K562 (cell line): ENCODE measurements around the gene ANKRD33. TPM values are rescaled to one million over a fixed set of nuclear protein-coding genes. Genes with fewer than 3 reads are reported as not detected.
A peak's percentile ranks its signal among the peaks of the same experiment; 100 is the strongest.

Experiments used
- ATAC-seq: fragments of 200-7000 bp; cut with Tn5 transposase; 3 replicates; pipeline ENCODE4 v1.9.1; 2020; ENCODE audit warnings: moderate library complexity
- BruUV-seq: library from RNA; stranded (reverse); fragments of 400-500 nt; replicated peaks from 2 replicates; lab custom pipeline; 2021; lab: Mats Ljungman, UMichigan
- CTCF ChIA-PET: fragments of 300-600 bp; formaldehyde crosslinking; extraction: SDS; loops from one replicate; lab custom pipeline; 2021; ENCODE audit warnings: low intra/inter-chr PET ratio; lab: Yijun Ruan, JAX
- POLR2A ChIA-PET: fragments of 300-600, 350-650 bp; sonication (Branson Sonifier 250); formaldehyde crosslinking; extraction: SDS; loops from one replicate; lab custom pipeline; 2021; ENCODE audit warnings: antibody characterized with exemption, inconsistent platforms; lab: Yijun Ruan, JAX
- DNase-seq, 4 experiments: peaks; one replicate each; pipeline versions ENCODE4 v3.0.0 to v3.0.0-alpha.2; 2011 to 2018; ENCODE audit warnings: low spot score in 3 of 4, mixed read lengths in 3 of 4; ENCODE audit errors: extremely low read depth in 1 of 4
- FAIRE-seq: peaks from 2 replicates; lab custom pipeline; 2011; peaks lifted over from hg19 to GRCh38; lab: Jason Lieb, UNC
- H2AFZ ChIP-seq: 2 replicates; pipeline ENCODE4 v1.6.0; 2011; ENCODE audit warnings: low read depth, low read length, control low read depth, inconsistent platforms
- H3K27ac ChIP-seq: fragments of 200-600 bp; 3 replicates; pipeline ENCODE4 v1.8.0; 2011; ENCODE audit warnings: low read depth, mild to moderate bottlenecking, control low read depth, inconsistent platforms, low read length, moderate library complexity, mixed read lengths; ENCODE audit errors: extremely low read depth
- H3K27me3 ChIP-seq, 2 experiments: fragments of 300-600 bp in 1 of 2; 2 replicates in 1 of 2; 3 replicates in 1 of 2; pipeline versions ENCODE4 v1.6.0 to v1.8.0; 2011; ENCODE audit warnings: inconsistent platforms in 2 of 2, low read length in 2 of 2, mild to moderate bottlenecking in 1 of 2, mixed read lengths in 1 of 2, moderate library complexity in 1 of 2; ENCODE audit not compliant: control insufficient read depth in 2 of 2, insufficient read depth in 2 of 2
- H3K36me3 ChIP-seq: fragments of 300-600 bp; 3 replicates; pipeline ENCODE4 v1.8.0; 2011; ENCODE audit warnings: mild to moderate bottlenecking, low read length, inconsistent platforms; ENCODE audit not compliant: control insufficient read depth, insufficient read depth
- H3K4me1 ChIP-seq, 2 experiments: fragments of 200-600 bp in 1 of 2; replicated peaks in 1 of 2; 2 replicates in 1 of 2; 3 replicates in 1 of 2; pipeline versions ENCODE4 v1.5.1 to v1.8.0; 2011; ENCODE audit warnings: inconsistent platforms in 2 of 2, low read length in 2 of 2, mild to moderate bottlenecking in 1 of 2, mixed read lengths in 1 of 2, moderate library complexity in 1 of 2; ENCODE audit not compliant: control insufficient read depth in 2 of 2, insufficient read depth in 2 of 2
- H3K4me2 ChIP-seq: 2 replicates; pipeline ENCODE4 v1.6.1; 2011; ENCODE audit warnings: low read length, control low read depth, inconsistent platforms, mixed read lengths; ENCODE audit not compliant: insufficient read depth
- H3K4me3 ChIP-seq: fragments of 200-600 bp; sonication (generic), shearing (Covaris generic); 2 replicates; pipeline ENCODE4 v1.5.1; 2016; ENCODE audit warnings: control low read depth, inconsistent platforms
- H3K79me2 ChIP-seq: fragments of 200-600 bp; 3 replicates; pipeline ENCODE4 v1.8.0; 2011; ENCODE audit warnings: low read length, inconsistent platforms; ENCODE audit not compliant: control insufficient read depth, insufficient read depth
- H3K9ac ChIP-seq, 2 experiments: 2 replicates each; pipeline versions ENCODE4 v1.6.0 to v1.6.1; 2011; ENCODE audit warnings: low read depth in 2 of 2, low read length in 2 of 2, control low read depth in 1 of 2, inconsistent platforms in 1 of 2, mild to moderate bottlenecking in 1 of 2, mixed read lengths in 1 of 2; ENCODE audit not compliant: insufficient read depth in 1 of 2
- H3K9me1 ChIP-seq: one replicate; pipeline ENCODE4 v1.6.0; 2011; ENCODE audit warnings: inconsistent platforms, mild to moderate bottlenecking, low read length, moderate library complexity; ENCODE audit not compliant: control insufficient read depth, insufficient read depth
- H3K9me3 ChIP-seq: replicated peaks from 2 replicates; pipeline ENCODE4 v1.5.1; 2011; ENCODE audit warnings: low read depth, low read length, inconsistent platforms; ENCODE audit not compliant: control insufficient read depth, insufficient read depth
- H4K20me1 ChIP-seq: replicated peaks from 2 replicates; pipeline ENCODE4 v1.6.1; 2011; ENCODE audit warnings: low read length, inconsistent platforms, mixed read lengths; ENCODE audit not compliant: control insufficient read depth, insufficient read depth
- ATF7 ChIP-seq: fragments of 450-650 bp; IDR thresholded peaks from 2 replicates; pipeline ENCODE4 v1.7.1; 2014; ENCODE audit warnings: mild to moderate bottlenecking, moderate library complexity
- DEAF1 ChIP-seq: fragments of 450-650 bp; formaldehyde crosslinking; IDR thresholded peaks from 2 replicates; pipeline ENCODE4 v1.4.0; 2020; ENCODE audit warnings: mild to moderate bottlenecking, moderate library complexity
- FOXP4 ChIP-seq: sonication (generic); formaldehyde crosslinking; IDR thresholded peaks from 2 replicates; pipeline ENCODE4 v1.8.0; 2022; ENCODE audit warnings: mild to moderate bottlenecking, missing genetic modification reagents, borderline replicate concordance
- MIER1 ChIP-seq: fragments of 450-650 bp; IDR thresholded peaks from 2 replicates; pipeline ENCODE4 v1.6.1; 2016; ENCODE audit warnings: antibody characterized with exemption, mild to moderate bottlenecking, low read depth
- NBN ChIP-seq: fragments of 450-650 bp; IDR thresholded peaks from 2 replicates; pipeline ENCODE4 v1.6.1; 2016; ENCODE audit warnings: low read depth, mild to moderate bottlenecking
- PTBP1 ChIP-seq: fragments of 200-400 bp; formaldehyde crosslinking; IDR thresholded peaks from 2 replicates; pipeline ENCODE4 v1.6.1; 2017; ENCODE audit warnings: low read depth, low read length
- SETDB1 ChIP-seq: IDR thresholded peaks from one replicate; pipeline ENCODE4 v1.6.1; 2012; ENCODE audit warnings: low read length, control low read depth, inconsistent platforms
- SMARCA5 ChIP-seq: fragments of 450-650 bp; IDR thresholded peaks from 2 replicates; pipeline ENCODE4 v1.6.1; 2016
- SUPT5H ChIP-seq: fragments of 450-650 bp; IDR thresholded peaks from 2 replicates; pipeline ENCODE4 v1.6.1; 2016
- YY1 ChIP-seq, 3 experiments: IDR thresholded peaks; 2 replicates each; pipeline ENCODE4 v1.6.1; 2011; ENCODE audit warnings: low read length in 2 of 3, mild to moderate bottlenecking in 2 of 3, moderate library complexity in 2 of 3, borderline replicate concordance in 1 of 3, control low read depth in 1 of 3, low read depth in 1 of 3; ENCODE audit not compliant: insufficient read depth in 3 of 3, insufficient replicate concordance in 2 of 3, control insufficient read depth in 1 of 3, insufficient read length in 1 of 3; ENCODE audit errors: extremely low read depth in 1 of 3
- ZBTB8A ChIP-seq: fragments of 450-650 bp; IDR thresholded peaks from 2 replicates; pipeline ENCODE4 v1.6.1; 2018; ENCODE audit warnings: mild to moderate bottlenecking, moderate library complexity; ENCODE audit not compliant: partially characterized antibody
- ZNF175 ChIP-seq: fragments of 200-800 bp; sonication (Bioruptor generic); IDR thresholded peaks from 2 replicates; pipeline ENCODE4 v1.6.1; 2016; ENCODE audit warnings: low read depth, mild to moderate bottlenecking, missing genetic modification characterization, missing compliant biosample characterization
- ZNF512 ChIP-seq: IDR thresholded peaks from 2 replicates; pipeline ENCODE4 v1.6.1; 2016; ENCODE audit warnings: missing genetic modification characterization, missing compliant biosample characterization
- WGBS: fragments of 100-300 bp; shearing (Covaris generic); methylation state at CpG from one replicate; pipeline ENCODE4 v1.1.6; 2016; ENCODE audit warnings: low coverage, mixed read lengths; ENCODE audit not compliant: insufficient coverage; ENCODE audit errors: missing lambda C conversion rate; 5-methylcytosine and 5-hydroxymethylcytosine counted together
- in situ Hi-C: fragments of 300-500 bp; cut with MboI; formaldehyde crosslinking; loops from 4 replicates; pipeline ENCODE4 v1.15.0; 2018; ENCODE audit warnings: inconsistent platforms, mixed read lengths
- intact Hi-C: fragments of 100-400 bp; cut with micrococcal nuclease; formaldehyde crosslinking; loops from 2 replicates; pipeline ENCODE4 v1.14.2; 2022
- polyA plus RNA-seq, 8 experiments: library from polyadenylated mRNA; depleted of rRNA in 4 of 8; stranded (reverse) in 5 of 8; unstranded in 3 of 8; fragments of >200 nt; fragmentation: Nextera tagmentation in 2 of 8; fragmentation: Illumina TruSeq in 1 of 8; extraction: Ambion mirVana in 2 of 8; extraction: Trizol in 1 of 8; gene quantifications; 2 replicates each; pipeline versions ENCODE4 v1.2.1 to v1.2.3, GENCODE V29; 2011 to 2014; ENCODE audit warnings: inconsistent platforms in 1 of 8, missing spikeins in 1 of 8
- total RNA-seq, 7 experiments: library from RNA; depleted of rRNA in 6 of 7; stranded (reverse); fragments of >200 nt in 6 of 7; fragmentation: Illumina TruSeq in 2 of 7; extraction: Trizol in 2 of 7; gene quantifications; 2 replicates each; pipeline versions ENCODE4 v1.2.1 to v1.2.3, GENCODE V29; 2011 to 2021; ENCODE audit warnings: low replicate concordance in 1 of 7

Gene ANKRD33
- total and polyA plus RNA-seq, 9 of the 15 experiments (the other 6 are each of a cell fraction or from before 2014, with no cell fraction given): 0.04 to 0.11 (median 0.07) TPM; not detected in 4

GRCh38 chr12:51905471-51906429 lies 17.8 kb downstream of the ANKRD33 start (continued):
- TF ChIP-seq SETDB1 (no peak), MIER1 (no peak), NBN (0 out of 2 replicates have a peak, but pooled peaks have one; percentile 60), ZBTB8A (no peak), YY1 (IDR thresholded peaks at IDR 0.05; ENCODE audit: borderline replicate concordance in 1 of 3, control insufficient read depth in 1 of 3, extremely low read depth in 1 of 3, insufficient read depth in 3 of 3, insufficient read length in 1 of 3, insufficient replicate concordance in 2 of 3, low read depth in 1 of 3, low read length in 2 of 3) (peak in 1 of 3 experiments; percentile 39), PTBP1 (no peak)

- Histone ChIP-seq H3K9me1 (no peaks in the 10 kb centered on the region), H4K20me1 (no peaks in the 10 kb centered on the region), H3K9me3 (no peaks in the 10 kb centered on the region; the same call in 1 of the 2 replicates), H3K27me3 (no peaks in the 10 kb centered on the region), H3K79me2 (no peaks in the 10 kb centered on the region), H2AFZ (peak overlapping the region; percentile 82), H3K4me2 (peak overlapping the region; percentile 79), H3K4me3 (no peak overlapping the region), H3K4me1 (peaks cover 43 to 47% of the 10 kb centered on the region in 2 experiments), H3K9ac (peak overlapping the region in 1 of 2 experiments; percentile 28; a peak in 3 of 4 replicates), H3K36me3 (no peaks in the 10 kb centered on the region), H3K27ac (peak overlapping the region; percentile 90)
- FAIRE-seq: no peak
- no peak for TF ChIP-seq ZNF175 (CRISPR knock-in tag)
- 0 out of 2 replicates have a peak, but pooled peaks have one; percentile 2 for TF ChIP-seq SMARCA5
- TF ChIP-seq ATF7: no peak
- TF ChIP-seq FOXP4 (CRISPR knock-in tag): no peak
- TF ChIP-seq DEAF1 (CRISPR knock-in tag): no peak
- TF ChIP-seq SUPT5H: no peak
- no peak for TF ChIP-seq ZNF512
- in situ Hi-C loops: no loop called here
- no TSS peak for BruUV-seq
- ATAC-seq: peak; percentile 10
- intact Hi-C loops: no loop called here
- ChIA-PET CTCF (no interaction called here), POLR2A (interaction anchor here (1.2 to 2.0 kb wide), 4 partner anchors 8 to 32 kb away, joined by 3 to 6 read pairs (median 4); no protein-coding TSS in a partner anchor)
- 63% methylated on average over 10 of the region's 23 CpGs for WGBS
- peak in 1 of 4 experiments; percentile 25 for DNase-seq
Measured at GRCh38 chr12:51906430-51907082, 18.7 kb downstream of the ANKRD33 start.
